Measurements from ENCODE around the gene DPH2.

The DPH2 gene

DNA sequence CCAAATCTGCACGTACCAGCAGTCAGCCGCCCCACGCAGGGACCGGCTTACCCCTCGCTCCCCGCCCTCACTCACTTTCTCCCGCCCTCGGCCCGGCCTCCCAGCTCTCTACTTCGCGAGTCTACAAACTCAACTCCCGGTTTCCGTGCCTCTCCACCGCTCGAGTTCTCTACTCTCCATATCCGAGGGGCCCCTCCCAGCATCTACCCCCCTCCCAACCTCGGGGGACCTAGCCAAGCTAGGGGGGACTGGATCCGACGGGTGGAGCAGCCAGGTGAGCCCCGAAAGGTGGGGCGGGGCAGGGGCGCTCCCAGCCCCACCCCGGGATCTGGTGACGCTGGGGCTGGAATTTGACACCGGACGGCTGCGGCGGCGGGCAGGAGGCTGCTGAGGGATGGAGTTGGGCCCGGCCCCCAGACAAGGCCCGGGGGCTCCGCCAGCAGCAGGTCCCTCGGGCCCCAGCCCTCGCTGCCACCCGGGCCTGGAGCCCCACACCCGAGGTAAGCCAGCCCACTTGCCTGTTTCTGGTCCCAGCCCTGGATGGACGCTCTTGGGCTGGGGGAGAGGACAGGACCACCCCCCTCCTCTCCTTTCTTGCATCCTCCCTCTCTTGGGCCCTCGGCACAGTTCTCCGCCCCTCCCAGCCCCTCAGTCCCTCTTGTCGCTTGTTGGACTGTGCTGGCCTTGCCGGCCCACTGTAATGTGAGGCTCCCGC, 36.3 kb upstream of the DPH2 start, which contains the start of gene ARTN:
Gene ARTN (plus strand): TSS at position 416 of the 715 bp plus-strand sequence. CDS start 1,856 bp downstream, outside the sequence.
- no peaks in the 10 kb centered on the region for H3K36me3 ChIP-seq (ENCODE audit: control insufficient read depth, insufficient read depth, low read length)
- no peaks in the 10 kb centered on the region for H3K79me2 ChIP-seq
- peak within 1 kb of the TSS; percentile 49 for H3K4me3 ChIP-seq (ENCODE audit: low read depth, low read length)
- TF ChIP-seq, protein P1, sequence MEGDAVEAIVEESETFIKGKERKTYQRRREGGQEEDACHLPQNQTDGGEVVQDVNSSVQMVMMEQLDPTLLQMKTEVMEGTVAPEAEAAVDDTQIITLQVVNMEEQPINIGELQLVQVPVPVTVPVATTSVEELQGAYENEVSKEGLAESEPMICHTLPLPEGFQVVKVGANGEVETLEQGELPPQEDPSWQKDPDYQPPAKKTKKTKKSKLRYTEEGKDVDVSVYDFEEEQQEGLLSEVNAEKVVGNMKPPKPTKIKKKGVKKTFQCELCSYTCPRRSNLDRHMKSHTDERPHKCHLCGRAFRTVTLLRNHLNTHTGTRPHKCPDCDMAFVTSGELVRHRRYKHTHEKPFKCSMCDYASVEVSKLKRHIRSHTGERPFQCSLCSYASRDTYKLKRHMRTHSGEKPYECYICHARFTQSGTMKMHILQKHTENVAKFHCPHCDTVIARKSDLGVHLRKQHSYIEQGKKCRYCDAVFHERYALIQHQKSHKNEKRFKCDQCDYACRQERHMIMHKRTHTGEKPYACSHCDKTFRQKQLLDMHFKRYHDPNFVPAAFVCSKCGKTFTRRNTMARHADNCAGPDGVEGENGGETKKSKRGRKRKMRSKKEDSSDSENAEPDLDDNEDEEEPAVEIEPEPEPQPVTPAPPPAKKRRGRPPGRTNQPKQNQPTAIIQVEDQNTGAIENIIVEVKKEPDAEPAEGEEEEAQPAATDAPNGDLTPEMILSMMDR (IDR thresholded peaks at IDR 0.05) = no peak
- no peaks in the 10 kb centered on the region for H3K9me3 ChIP-seq (ENCODE audit: control insufficient read depth, low read length)
- peaks cover 20% of the 10 kb centered on the region for H3K4me1 ChIP-seq
- no peak within 1 kb of the TSS for H3K9ac ChIP-seq
- H3K4me2 ChIP-seq (ENCODE audit: low read length) = peak within 1 kb of the TSS; percentile 90
- H3K27ac ChIP-seq = peak within 1 kb of the TSS; percentile 66
- H2AFZ ChIP-seq = peak within 1 kb of the TSS; percentile 88
- H3K27me3 ChIP-seq (ENCODE audit: control insufficient read depth, insufficient read depth, low read length) = no peaks in the 10 kb centered on the region

DNA sequence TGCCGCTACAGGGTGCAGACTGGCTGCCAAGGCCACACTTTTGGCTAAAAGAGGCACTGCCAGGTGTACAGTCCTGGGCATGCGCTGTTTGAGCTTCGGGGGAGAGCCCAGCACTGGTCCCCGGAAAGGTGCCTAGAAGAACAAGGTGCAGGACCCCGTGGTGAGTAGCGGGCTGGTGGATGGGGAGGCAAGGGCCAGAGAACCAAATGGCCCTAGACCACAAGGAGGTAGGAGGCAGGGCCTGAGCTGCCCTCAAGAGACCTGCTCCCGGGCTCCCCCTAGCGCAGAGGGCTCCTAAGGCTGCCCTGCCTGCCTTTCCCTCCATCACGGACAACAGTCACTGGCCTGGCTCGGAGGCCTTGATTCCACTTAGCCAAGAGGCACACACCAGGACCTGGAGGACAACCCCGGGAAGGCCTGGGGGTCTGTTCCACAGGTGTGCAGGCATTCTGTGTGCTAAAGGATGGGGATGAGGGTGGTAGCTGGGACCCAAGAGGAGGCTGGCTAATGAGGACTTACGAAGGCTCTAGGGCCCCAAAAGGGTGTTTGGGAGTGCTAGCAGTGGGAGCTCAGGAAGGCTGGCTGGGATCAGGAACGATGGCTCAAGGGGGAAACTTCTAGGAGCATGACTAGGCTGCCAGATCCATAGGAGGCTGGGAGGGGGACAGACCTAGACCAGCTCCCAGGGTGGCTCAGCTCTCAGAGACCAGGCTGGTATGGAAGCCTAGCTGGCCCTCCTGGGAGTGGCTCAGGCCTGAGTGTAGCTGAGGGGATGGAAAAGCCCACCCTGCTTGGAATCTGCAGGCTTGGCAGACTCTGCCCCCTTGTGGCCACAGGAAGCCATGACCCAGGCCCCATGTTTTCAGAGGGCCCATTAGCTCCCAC, 35.5 kb upstream of the DPH2 start:
- no peak overlapping the region for H3K9ac ChIP-seq
- TF ChIP-seq, protein P1 (IDR thresholded peaks at IDR 0.05) = peak; percentile 59
- no peaks in the 10 kb centered on the region for H3K9me3 ChIP-seq (ENCODE audit: control insufficient read depth, low read length)
- peaks cover 20% of the 10 kb centered on the region for H3K4me1 ChIP-seq
- no peaks in the 10 kb centered on the region for H3K36me3 ChIP-seq (ENCODE audit: control insufficient read depth, insufficient read depth, low read length)
- no peaks in the 10 kb centered on the region for H3K27me3 ChIP-seq (ENCODE audit: control insufficient read depth, insufficient read depth, low read length)
- peak overlapping the region; percentile 49 for H3K4me3 ChIP-seq (ENCODE audit: low read depth, low read length)
- peak overlapping the region; percentile 66 for H3K27ac ChIP-seq
- H3K79me2 ChIP-seq = no peaks in the 10 kb centered on the region
- peak overlapping the region; percentile 90 for H3K4me2 ChIP-seq (ENCODE audit: low read length)
- H2AFZ ChIP-seq = peak overlapping the region; percentile 88

DNA sequence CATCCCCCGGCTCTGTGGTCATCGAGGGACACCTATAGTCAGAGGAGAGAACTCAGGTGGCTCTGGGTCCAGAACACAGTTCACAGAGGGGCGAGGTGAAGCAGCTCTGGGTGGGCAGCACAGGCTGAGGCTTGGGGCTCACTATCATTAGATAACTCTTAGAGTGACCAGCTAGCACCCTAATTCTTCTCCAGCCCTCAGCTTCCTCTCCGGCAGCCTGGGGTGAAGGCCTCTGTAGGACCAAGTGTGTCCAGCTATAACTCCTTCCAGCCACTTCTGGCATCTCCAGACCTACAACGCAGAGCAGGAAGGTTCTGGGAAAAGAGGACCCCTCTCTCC, 34.9 kb upstream of the DPH2 start:
- Histone ChIP-seq H3K27ac (no peak overlapping the region), H3K79me2 (no peaks in the 10 kb centered on the region), H3K27me3 (ENCODE audit: control insufficient read depth, insufficient read depth, low read length) (no peaks in the 10 kb centered on the region), H3K4me2 (ENCODE audit: low read length) (no peak overlapping the region), H3K9me3 (ENCODE audit: control insufficient read depth, low read length) (no peaks in the 10 kb centered on the region), H3K9ac (no peak overlapping the region), H3K4me1 (peaks cover 20% of the 10 kb centered on the region), H3K36me3 (ENCODE audit: control insufficient read depth, insufficient read depth, low read length) (no peaks in the 10 kb centered on the region), H2AFZ (no peak overlapping the region), H3K4me3 (ENCODE audit: low read depth, low read length) (no peak overlapping the region)
- TF ChIP-seq, protein P1 (IDR thresholded peaks at IDR 0.05) = no peak

DNA sequence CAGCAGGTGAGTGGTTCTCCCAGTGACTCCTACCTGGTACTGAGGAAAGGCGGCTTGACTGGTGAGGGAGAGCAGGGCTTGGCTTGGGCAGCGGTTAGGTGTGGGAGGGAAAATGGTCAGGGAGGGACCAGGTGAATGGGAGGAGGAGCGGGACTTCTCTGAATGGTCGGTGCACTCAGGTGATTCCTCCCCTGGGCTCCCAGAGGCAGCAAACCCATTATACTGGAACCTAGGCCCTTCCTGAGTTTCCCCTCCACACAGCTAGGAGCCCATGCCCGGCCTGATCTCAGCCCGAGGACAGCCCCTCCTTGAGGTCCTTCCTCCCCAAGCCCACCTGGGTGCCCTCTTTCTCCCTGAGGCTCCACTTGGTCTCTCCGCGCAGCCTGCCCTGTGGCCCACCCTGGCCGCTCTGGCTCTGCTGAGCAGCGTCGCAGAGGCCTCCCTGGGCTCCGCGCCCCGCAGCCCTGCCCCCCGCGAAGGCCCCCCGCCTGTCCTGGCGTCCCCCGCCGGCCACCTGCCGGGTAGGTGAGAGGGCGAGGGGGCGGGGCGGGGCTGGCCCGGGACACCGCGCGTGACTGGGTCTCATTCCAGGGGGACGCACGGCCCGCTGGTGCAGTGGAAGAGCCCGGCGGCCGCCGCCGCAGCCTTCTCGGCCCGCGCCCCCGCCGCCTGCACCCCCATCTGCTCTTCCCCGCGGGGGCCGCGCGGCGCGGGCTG, 33.9 kb upstream of the DPH2 start:
- TF ChIP-seq, protein P1 (IDR thresholded peaks at IDR 0.05) = no peak
- H3K79me2 ChIP-seq = no peaks in the 10 kb centered on the region
- no peak overlapping the region for H3K9ac ChIP-seq
- H3K27ac ChIP-seq = no peak overlapping the region
- H3K36me3 ChIP-seq (ENCODE audit: control insufficient read depth, insufficient read depth, low read length) = no peaks in the 10 kb centered on the region
- peaks cover 20% of the 10 kb centered on the region for H3K4me1 ChIP-seq
- H2AFZ ChIP-seq = peak overlapping the region; percentile 15
- no peak overlapping the region for H3K4me3 ChIP-seq (ENCODE audit: low read depth, low read length)
- no peaks in the 10 kb centered on the region for H3K9me3 ChIP-seq (ENCODE audit: control insufficient read depth, low read length)
- H3K27me3 ChIP-seq (ENCODE audit: control insufficient read depth, insufficient read depth, low read length) = no peaks in the 10 kb centered on the region
- H3K4me2 ChIP-seq (ENCODE audit: low read length) = no peak overlapping the region

Data from parathyroid adenoma (tissue), 2 donors.